Neural cell (in vitro differentiated cells): Measurements from ENCODE around the gene INTS12. TPM values are rescaled to one million over a fixed set of nuclear protein-coding genes. Genes with fewer than 3 reads are reported as not detected.

Experiments
- H2AFZ ChIP-seq: fragments of 200-600, 300-800 bp; sonication (generic), shearing (Covaris generic); 2 replicates; pipeline ENCODE4 v1.6.0; 2014; ENCODE audit warnings: low read depth, mild to moderate bottlenecking, antibody characterized with exemption, low read length, moderate library complexity
- H3F3A ChIP-seq: fragments of 200-600 bp; shearing (Covaris generic); 2 replicates; pipeline ENCODE4 v1.6.1; 2016; ENCODE audit warnings: mild to moderate bottlenecking, moderate library complexity, mixed read lengths, antibody characterized with exemption, low read length; ENCODE audit not compliant: insufficient read depth, poor library complexity, severe bottlenecking
- H3K27ac ChIP-seq: fragments of 200-600, 300-800 bp; sonication (generic), shearing (Covaris generic); 2 replicates; pipeline ENCODE4 v1.5.1; 2014; ENCODE audit warnings: mild to moderate bottlenecking, low read length, moderate library complexity
- H3K27me3 ChIP-seq: fragments of 300-800, 200-600 bp; sonication (generic), shearing (Covaris generic); 2 replicates; pipeline ENCODE4 v1.6.0; 2014; ENCODE audit warnings: mild to moderate bottlenecking, low read depth, low read length, moderate library complexity; ENCODE audit not compliant: insufficient read depth
- H3K36me3 ChIP-seq: fragments of 300-800, 200-600 bp; sonication (generic), shearing (Covaris generic); 2 replicates; pipeline ENCODE4 v1.5.1; 2014; ENCODE audit warnings: mild to moderate bottlenecking, antibody characterized with exemption, low read length, moderate library complexity; ENCODE audit not compliant: insufficient read depth
- H3K4me2 ChIP-seq: fragments of 300-800, 200-600 bp; sonication (generic), shearing (Covaris generic); 2 replicates; pipeline ENCODE4 v1.6.0; 2014; ENCODE audit warnings: mild to moderate bottlenecking, low read length
- H3K4me3 ChIP-seq: fragments of 300-800, 200-600 bp; sonication (generic), shearing (Covaris generic); 2 replicates; pipeline ENCODE4 v1.5.1; 2014; ENCODE audit warnings: mild to moderate bottlenecking, low read length, moderate library complexity
- H3K79me2 ChIP-seq: fragments of 200-600 bp; shearing (Covaris generic); replicated peaks from 2 replicates; pipeline ENCODE4 v1.6.0; 2014; ENCODE audit warnings: mild to moderate bottlenecking, low read length, moderate library complexity; ENCODE audit not compliant: insufficient read depth
- H3K9ac ChIP-seq: fragments of 300-800, 200-600 bp; sonication (generic), shearing (Covaris generic); 2 replicates; pipeline ENCODE4 v1.6.1; 2016; ENCODE audit warnings: mild to moderate bottlenecking, low read length, mixed read lengths
- H3K9me2 ChIP-seq: fragments of 200-600 bp; shearing (Covaris generic); 2 replicates; pipeline ENCODE4 v1.6.1; 2016; ENCODE audit warnings: mild to moderate bottlenecking, low read length, mixed read lengths; ENCODE audit not compliant: insufficient read depth
- H3K9me3 ChIP-seq: fragments of 200-600, 300-800 bp; sonication (generic), shearing (Covaris generic); 2 replicates; pipeline ENCODE4 v1.6.1; 2016; ENCODE audit warnings: mild to moderate bottlenecking, mixed run types, low read length, moderate library complexity, mixed read lengths
- H4K20me1 ChIP-seq: fragments of 200-600 bp; shearing (Covaris generic); 2 replicates; pipeline ENCODE4 v1.6.1; 2016; ENCODE audit warnings: mild to moderate bottlenecking, mixed run types; ENCODE audit not compliant: insufficient read depth
- CTCF ChIP-seq: fragments of 450-650 bp; IDR thresholded peaks from 2 replicates; pipeline ENCODE4 v1.5.1; 2014; ENCODE audit warnings: antibody characterized with exemption, mild to moderate bottlenecking, moderate library complexity; ENCODE audit not compliant: poor library complexity, severe bottlenecking
- EP300 ChIP-seq: fragments of 450-650 bp; conservative IDR thresholded peaks from 2 replicates; pipeline ENCODE4 v1.6.1; 2014; ENCODE audit warnings: antibody characterized with exemption, mild to moderate bottlenecking, moderate library complexity; ENCODE audit not compliant: poor library complexity, severe bottlenecking
- EZH2 ChIP-seq: fragments of 200-600, 300-800 bp; shearing (Covaris generic), sonication (generic); IDR thresholded peaks from 2 replicates; pipeline ENCODE4 v1.6.1; 2014; ENCODE audit warnings: antibody characterized with exemption, low read length, borderline replicate concordance, mild to moderate bottlenecking; ENCODE audit not compliant: insufficient read depth, poor library complexity, severe bottlenecking
- MXI1 ChIP-seq: fragments of 450-650 bp; conservative IDR thresholded peaks from 2 replicates; pipeline ENCODE4 v1.6.1; 2014; ENCODE audit warnings: antibody characterized with exemption, mild to moderate bottlenecking; ENCODE audit not compliant: poor library complexity, severe bottlenecking
- POLR2AphosphoS5 ChIP-seq: IDR thresholded peaks from 2 replicates; pipeline ENCODE4 v1.6.1; 2012
- RAD21 ChIP-seq: fragments of 450-650 bp; conservative IDR thresholded peaks from 2 replicates; pipeline ENCODE4 v1.6.1; 2014; ENCODE audit warnings: antibody characterized with exemption, mild to moderate bottlenecking, moderate library complexity
- REST ChIP-seq: IDR thresholded peaks from 2 replicates; pipeline ENCODE4 v1.6.1; 2012; ENCODE audit warnings: borderline replicate concordance
- SMC3 ChIP-seq: fragments of 450-650 bp; conservative IDR thresholded peaks from 2 replicates; pipeline ENCODE4 v1.6.1; 2014; ENCODE audit warnings: antibody characterized with exemption, mild to moderate bottlenecking, moderate library complexity; ENCODE audit not compliant: poor library complexity
- TAF1 ChIP-seq: IDR thresholded peaks from 2 replicates; pipeline ENCODE4 v1.6.1; 2012; ENCODE audit warnings: low read depth
- polyA plus RNA-seq: library from polyadenylated mRNA; depleted of rRNA; stranded (reverse); fragments of >200 nt; gene quantifications from 2 replicates; pipeline ENCODE4 v1.2.3, GENCODE V29; 2014

Gene INTS12
- polyA plus RNA-seq, 1 donor from 2014 or later: 24.2 TPM

- H3K4me3 ChIP-seq: no peak overlapping the region
- no peaks in the 10 kb centered on the region for H4K20me1 ChIP-seq
- H3K9me2 ChIP-seq: no peaks in the 10 kb centered on the region
- H3K27me3 ChIP-seq: no peaks in the 10 kb centered on the region
- no peaks in the 10 kb centered on the region for H3K9me3 ChIP-seq
- H2AFZ ChIP-seq: no peak overlapping the region
- TF ChIP-seq POLR2AphosphoS5 (no peak), CTCF (peak; percentile 53), RAD21 (peak; percentile 68), SMC3 (peak; percentile 56)
- H3F3A ChIP-seq: no peaks in the 10 kb centered on the region
- no peak overlapping the region for H3K4me2 ChIP-seq
- H3K79me2 ChIP-seq: no peaks in the 10 kb centered on the region
- H3K9ac ChIP-seq: no peak overlapping the region
- H3K27ac ChIP-seq: no peak overlapping the region
- no peaks in the 10 kb centered on the region for H3K36me3 ChIP-seq
These were observed 41.8 kb downstream of the INTS12 start for GRCh38 chr4:105666693-105667092.

- Histone ChIP-seq H3K27ac (no peak overlapping the region), H3K27me3 (no peaks in the 10 kb centered on the region), H4K20me1 (no peaks in the 10 kb centered on the region), H3K36me3 (no peaks in the 10 kb centered on the region), H3F3A (no peaks in the 10 kb centered on the region), H3K9me2 (no peaks in the 10 kb centered on the region), H3K4me3 (no peak overlapping the region), H3K9me3 (no peaks in the 10 kb centered on the region), H2AFZ (no peak overlapping the region), H3K9ac (no peak overlapping the region), H3K79me2 (no peaks in the 10 kb centered on the region), H3K4me2 (no peak overlapping the region)
- TF ChIP-seq EP300 (no peak), RAD21 (no peak), MXI1 (no peak), SMC3 (no peak), CTCF (no peak), EZH2 (no peak), REST (no peak), TAF1 (no peak), POLR2AphosphoS5 (no peak)
These were observed 45.4 kb downstream of the INTS12 start for GRCh38 chr4:105662935-105663675.
